ENCODE data around the gene EGFR.

EGFR gene

GRCh38 chr7:55100544-55101327, 81.9 kb downstream of the EGFR start:
- no peak for DNase-seq (ENCODE audit: low read depth in 2 of 2)

- DNase-seq (ENCODE audit: low read depth in 2 of 2) = no peak
Measured at GRCh38 chr7:55101359-55101758, 82.5 kb downstream of the EGFR start.

GRCh38 chr7:55104123-55104522, 85.3 kb downstream of the EGFR start:
- no peak for DNase-seq (ENCODE audit: low read depth in 2 of 2)

- no peak for DNase-seq (ENCODE audit: low read depth in 2 of 2)
Measured at GRCh38 chr7:55104712-55105433, 86.1 kb downstream of the EGFR start.

- DNase-seq (ENCODE audit: low read depth in 2 of 2) = no peak
Measured at GRCh38 chr7:55105952-55106351, 87.1 kb downstream of the EGFR start.

- DNase-seq (ENCODE audit: low read depth in 2 of 2) = no peak
Measured at GRCh38 chr7:55107946-55108345, 89.1 kb downstream of the EGFR start.

- DNase-seq (ENCODE audit: low read depth in 2 of 2) = no peak
Measured at GRCh38 chr7:55108401-55108800, 89.6 kb downstream of the EGFR start.

GRCh38 chr7:55108818-55109217, 90.0 kb downstream of the EGFR start:
- no peak for DNase-seq (ENCODE audit: low read depth in 2 of 2)

GRCh38 chr7:55109404-55110167, 90.8 kb downstream of the EGFR start:
- no peak for DNase-seq (ENCODE audit: low read depth in 2 of 2)

GRCh38 chr7:55110282-55110992, 91.6 kb downstream of the EGFR start:
- DNase-seq (ENCODE audit: low read depth in 2 of 2) = no peak

GRCh38 chr7:55110993-55111361, 92.2 kb downstream of the EGFR start:
- DNase-seq (ENCODE audit: low read depth in 2 of 2) = no peak

- DNase-seq (ENCODE audit: low read depth in 2 of 2) = no peak
Measured at GRCh38 chr7:55112056-55112455, 93.2 kb downstream of the EGFR start.

- DNase-seq (ENCODE audit: low read depth in 2 of 2) = no peak
Measured at GRCh38 chr7:55113760-55114540, 95.1 kb downstream of the EGFR start.

- no peak for DNase-seq (ENCODE audit: low read depth in 2 of 2)
Measured at GRCh38 chr7:55117286-55117685, 98.5 kb downstream of the EGFR start.

GRCh38 chr7:55118426-55118825, 99.6 kb downstream of the EGFR start:
- DNase-seq (ENCODE audit: low read depth in 2 of 2) = no peak

GRCh38 chr7:55119571-55119970, 100.8 kb downstream of the EGFR start:
- DNase-seq (ENCODE audit: low read depth in 2 of 2) = no peak

- DNase-seq (ENCODE audit: low read depth in 2 of 2) = no peak
Measured at GRCh38 chr7:55120074-55120473, 101.3 kb downstream of the EGFR start.

GRCh38 chr7:55120501-55121198, 101.8 kb downstream of the EGFR start:
- no peak for DNase-seq (ENCODE audit: low read depth in 2 of 2)

- no peak for DNase-seq (ENCODE audit: low read depth in 2 of 2)
Measured at GRCh38 chr7:55121249-55121648, 102.4 kb downstream of the EGFR start.

- no peak for DNase-seq (ENCODE audit: low read depth in 2 of 2)
Measured at GRCh38 chr7:55122263-55122662, 103.4 kb downstream of the EGFR start.

Data from stimulated activated CD8-positive, alpha-beta memory T cell treated with anti-CD3 and anti-CD28 coated beads, Interleukin-7, amount 100 ng/mL, for 4 hours (primary cell).